GM19463 (cell line): Measurements from ENCODE around the gene ARCN1.
A peak's percentile ranks its signal among the peaks of the same experiment; 100 is the strongest.
"Not testable (repeated sequence)": the region's sequence is repeated elsewhere in the genome, so short reads cannot be mapped to it uniquely, and the experiment has no call there.

ENCODE experiments used
- ATAC-seq: cut with Tn5 transposase; IDR thresholded peaks from one replicate; pipeline ENCODE4 v1.9.1; 2021; ENCODE audit warnings: mild to moderate bottlenecking, moderate library complexity; ENCODE audit not compliant: unreplicated experiment

The ARCN1 gene

GRCh38 chr11:118544010-118544646, 28.1 kb upstream of the ARCN1 start:
- no peak for ATAC-seq

GRCh38 chr11:118544647-118545010, 27.6 kb upstream of the ARCN1 start:
- ATAC-seq = no peak

GRCh38 chr11:118545533-118545932, 26.7 kb upstream of the ARCN1 start:
- ATAC-seq = no peak

DNA sequence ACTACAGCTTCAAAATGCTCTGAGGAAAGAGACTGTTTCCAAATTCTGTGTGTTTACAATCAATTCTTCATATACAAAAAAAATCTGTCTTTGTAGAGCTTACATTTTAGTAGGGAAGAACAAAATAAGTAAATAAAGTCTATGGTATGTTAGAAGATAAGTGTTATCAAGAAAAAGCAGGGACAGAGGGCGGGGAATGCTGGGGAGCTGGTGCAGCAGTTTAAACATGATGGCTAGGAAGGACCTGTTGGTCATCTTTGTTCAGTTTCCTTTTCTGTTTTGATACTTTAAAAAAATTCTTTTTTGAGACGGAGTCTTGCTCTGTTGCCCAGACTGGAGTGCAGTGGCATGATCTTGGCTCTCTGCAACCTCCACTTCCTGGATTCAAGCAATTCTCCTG, 25.1 kb upstream of the ARCN1 start:
- ATAC-seq = no peak

DNA sequence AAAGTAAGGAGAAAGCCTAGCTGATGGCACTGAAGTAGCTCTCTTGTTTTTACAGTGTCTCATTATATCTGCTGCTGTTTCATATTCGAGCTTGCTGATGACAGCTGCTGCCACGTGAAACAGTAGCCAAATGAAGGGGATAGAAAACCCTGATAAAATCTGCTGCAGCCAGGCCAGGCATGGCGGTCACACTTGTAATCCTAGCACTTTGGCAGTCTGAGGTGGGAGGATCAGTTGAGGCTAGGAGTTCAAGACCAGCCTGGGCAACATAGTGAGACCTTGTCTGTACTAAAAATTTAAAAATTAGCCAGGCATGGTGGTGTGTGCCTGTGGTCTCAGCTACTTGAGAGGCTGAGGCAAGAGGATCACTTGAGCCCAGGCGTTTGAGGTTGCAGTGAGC, 19.9 kb upstream of the ARCN1 start:
- no peak for ATAC-seq

- ATAC-seq = no peak
Measured at GRCh38 chr11:118560806-118561205, 11.4 kb upstream of the ARCN1 start.

DNA sequence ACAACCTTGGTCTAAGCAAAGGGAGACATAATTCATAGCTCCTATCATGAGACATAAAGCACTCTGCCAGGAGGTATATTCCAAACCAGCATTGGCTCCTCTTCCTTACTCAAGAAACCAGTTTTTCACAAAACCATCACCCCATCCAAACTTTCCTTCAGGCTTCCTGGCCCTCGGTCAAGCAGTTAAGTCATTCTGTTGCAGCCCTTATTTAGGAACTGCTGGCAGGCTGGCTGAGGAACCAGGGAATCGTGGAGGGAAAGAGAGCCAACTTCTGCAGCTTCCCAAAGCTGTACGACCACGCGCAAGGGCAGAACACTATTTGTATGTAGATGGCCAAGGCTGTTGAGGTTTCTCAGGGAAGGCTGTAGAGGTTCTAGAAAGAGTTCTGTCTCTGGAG, 7.2 kb upstream of the ARCN1 start:
- no peak for ATAC-seq

- ATAC-seq = no peak
Measured at GRCh38 chr11:118569670-118570069, 2.5 kb upstream of the ARCN1 start.

DNA sequence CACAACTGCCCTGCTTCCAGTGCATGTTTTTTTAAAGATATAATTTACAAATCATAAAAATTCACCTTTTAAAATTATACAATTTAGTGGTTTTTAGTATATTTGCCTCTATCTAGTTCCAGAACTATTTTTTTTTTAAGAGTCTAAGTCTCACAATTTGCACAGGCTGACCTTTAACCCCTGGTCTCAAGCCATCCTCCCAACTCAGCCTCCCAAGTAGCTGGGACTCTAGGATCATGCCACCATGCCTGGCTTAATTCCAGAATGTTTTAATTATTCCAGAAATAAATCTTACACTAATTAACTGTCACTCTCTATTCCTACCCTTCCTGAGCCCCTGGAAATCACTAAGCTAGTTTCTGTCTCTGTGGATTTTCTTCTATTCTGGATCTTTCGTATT, 1.4 kb upstream of the ARCN1 start:
- ATAC-seq = no peak

GRCh38 chr11:118571701-118572060, 528 bp upstream of the ARCN1 start:
- not testable (repeated sequence) for ATAC-seq

GRCh38 chr11:118572981-118573550, 857 bp downstream of the ARCN1 start:
- ATAC-seq = peak; percentile 21

- ATAC-seq = no peak
Measured at GRCh38 chr11:118574636-118575035, 2.4 kb downstream of the ARCN1 start.

DNA sequence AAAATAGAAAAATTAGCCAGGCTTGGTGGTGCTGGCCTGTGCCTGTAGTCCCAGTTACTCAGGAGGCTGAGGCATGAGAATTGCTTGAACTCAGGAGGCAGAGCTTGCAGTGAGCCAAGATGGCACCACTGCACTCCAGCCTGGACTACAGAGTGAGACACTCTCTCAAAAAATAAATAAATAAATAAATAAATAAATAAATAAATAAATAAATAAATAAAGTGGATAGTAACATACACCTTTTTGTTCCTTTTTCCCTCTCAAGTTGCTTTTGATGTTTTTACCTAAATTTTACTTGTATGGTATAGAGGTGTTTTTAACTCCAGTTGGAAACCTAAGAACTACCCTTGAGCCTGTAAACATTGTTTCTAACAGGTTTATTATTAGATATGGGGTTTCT, 5.8 kb downstream of the ARCN1 start:
- ATAC-seq = not testable (repeated sequence)

- no peak for ATAC-seq
Measured at GRCh38 chr11:118581057-118581456, 8.8 kb downstream of the ARCN1 start.

GRCh38 chr11:118587952-118588351, 15.7 kb downstream of the ARCN1 start:
- ATAC-seq = no peak

GRCh38 chr11:118592616-118593367, 20.6 kb downstream of the ARCN1 start:
- no peak for ATAC-seq

- ATAC-seq = not testable (repeated sequence)
Measured at GRCh38 chr11:118594984-118595383, 22.8 kb downstream of the ARCN1 start.

- ATAC-seq = no peak
Measured at GRCh38 chr11:118596224-118597146, 24.3 kb downstream of the ARCN1 start.

DNA sequence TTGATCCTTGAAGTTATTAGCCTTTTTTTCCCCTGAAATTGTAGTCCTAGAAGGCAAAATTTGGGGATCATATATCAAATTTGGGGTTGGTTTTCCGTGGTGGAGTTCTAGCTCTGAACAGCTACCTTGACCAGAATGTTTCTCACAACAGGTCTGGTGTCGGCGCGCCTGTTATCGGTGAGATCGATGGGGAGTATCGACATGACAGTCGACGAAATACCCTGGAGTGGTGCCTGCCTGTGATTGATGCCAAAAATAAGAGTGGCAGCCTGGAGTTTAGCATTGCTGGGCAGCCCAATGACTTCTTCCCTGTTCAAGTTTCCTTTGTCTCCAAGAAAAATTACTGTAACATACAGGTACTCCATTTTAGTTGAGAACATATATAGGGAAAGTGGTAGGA, 25.3 kb downstream of the ARCN1 start:
- no peak for ATAC-seq

DNA sequence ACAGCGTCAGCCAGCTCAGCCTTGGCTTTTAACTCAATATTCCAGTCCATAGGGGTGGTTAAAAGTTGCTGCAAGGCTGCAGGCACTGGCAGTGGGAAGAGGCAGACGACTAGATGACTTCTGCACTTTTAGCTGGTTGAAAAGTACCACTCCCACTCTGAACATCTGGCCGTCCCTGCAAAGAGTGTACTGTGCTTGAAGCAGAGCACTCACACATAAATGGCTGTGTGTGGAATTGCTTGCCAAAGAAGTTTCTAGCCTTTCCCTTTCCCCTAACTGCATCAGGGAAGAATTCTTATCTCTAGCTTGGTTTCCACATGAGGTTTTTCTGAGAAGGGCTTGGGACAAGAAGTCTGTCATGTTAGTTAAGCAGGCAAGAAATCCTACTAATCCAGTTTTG, 30.1 kb downstream of the ARCN1 start:
- no peak for ATAC-seq

DNA sequence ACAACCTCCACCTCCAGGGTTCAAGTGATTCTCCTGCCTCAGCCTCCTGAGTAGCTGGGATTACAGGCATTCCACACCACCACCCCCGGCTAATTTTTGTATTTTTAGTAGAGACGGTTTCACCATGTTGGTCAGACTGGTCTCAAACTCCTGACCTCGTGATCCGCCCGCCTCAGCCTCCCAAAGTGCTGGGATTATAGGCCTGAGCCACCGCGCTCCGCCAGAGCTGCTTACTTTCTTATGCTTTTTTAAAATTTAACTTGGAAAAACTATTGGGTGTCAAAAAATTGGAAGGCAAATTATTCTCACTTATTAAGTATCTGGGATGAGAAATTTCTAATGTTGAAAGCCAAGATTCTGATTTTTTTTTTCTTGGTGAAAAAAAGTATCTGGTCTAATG, 31.5 kb downstream of the ARCN1 start:
- ATAC-seq = not testable (repeated sequence)
